HG03432 (cell line): ENCODE data around the gene PEX5L.
"Not testable (repeated sequence)": the region's sequence is repeated elsewhere in the genome, so short reads cannot be mapped to it uniquely, and the experiment has no call there.

Source experiments
- ATAC-seq: cut with Tn5 transposase; IDR thresholded peaks from one replicate; pipeline ENCODE4 v1.9.1; 2021; ENCODE audit warnings: mild to moderate bottlenecking, moderate library complexity; ENCODE audit not compliant: unreplicated experiment

The PEX5L gene

GRCh38 chr3:180017846-180018245 lies 18.9 kb downstream of the PEX5L start:
- no peak for ATAC-seq

- no peak for ATAC-seq
Observed at GRCh38 chr3:180011927-180012326, 24.8 kb downstream of the PEX5L start.

- not testable (repeated sequence) for ATAC-seq
Observed at GRCh38 chr3:180008318-180008717, 28.4 kb downstream of the PEX5L start.

- ATAC-seq = no peak
Observed at GRCh38 chr3:180004542-180004941, 32.2 kb downstream of the PEX5L start.

GRCh38 chr3:180002006-180002405 lies 34.7 kb downstream of the PEX5L start:
- no peak for ATAC-seq

GRCh38 chr3:180000500-180000899 lies 36.2 kb downstream of the PEX5L start:
- no peak for ATAC-seq

GRCh38 chr3:179995406-179995805 lies 41.3 kb downstream of the PEX5L start:
- no peak for ATAC-seq

GRCh38 chr3:179991883-179992282 lies 44.9 kb downstream of the PEX5L start:
- ATAC-seq = no peak

GRCh38 chr3:179991104-179991503 lies 45.6 kb downstream of the PEX5L start:
- no peak for ATAC-seq

- no peak for ATAC-seq
Observed at GRCh38 chr3:179981646-179982045, 55.1 kb downstream of the PEX5L start.

GRCh38 chr3:179977356-179977755 lies 59.4 kb downstream of the PEX5L start:
- no peak for ATAC-seq

GRCh38 chr3:179973931-179974361 lies 62.8 kb downstream of the PEX5L start:
- ATAC-seq = peak; percentile 78

- ATAC-seq = no peak
Observed at GRCh38 chr3:179972881-179973423, 63.8 kb downstream of the PEX5L start.

GRCh38 chr3:179971280-179971679 lies 65.5 kb downstream of the PEX5L start:
- no peak for ATAC-seq

GRCh38 chr3:179970746-179971145 lies 66.0 kb downstream of the PEX5L start:
- no peak for ATAC-seq

GRCh38 chr3:179969525-179969924 lies 67.2 kb downstream of the PEX5L start:
- peak; percentile 35 for ATAC-seq

- peak; percentile 87 for ATAC-seq
Observed at GRCh38 chr3:179967622-179968021, 69.1 kb downstream of the PEX5L start.

- ATAC-seq = no peak
Observed at GRCh38 chr3:179964890-179965289, 71.8 kb downstream of the PEX5L start.

- ATAC-seq = no peak
Observed at GRCh38 chr3:179962629-179963387, 73.9 kb downstream of the PEX5L start.

- peak; percentile 80 for ATAC-seq
Observed at GRCh38 chr3:179961703-179962078, 75.0 kb downstream of the PEX5L start.

- peak; percentile 35 for ATAC-seq
Observed at GRCh38 chr3:179961071-179961702, 75.5 kb downstream of the PEX5L start.

GRCh38 chr3:179958759-179959158 lies 78.0 kb downstream of the PEX5L start:
- no peak for ATAC-seq
